H9 (cell line): ENCODE data around the gene KCTD4. TPM values are rescaled to one million over a fixed set of nuclear protein-coding genes. Genes with fewer than 3 reads are reported as not detected.

Source experiments
- DNase-seq: peaks from one replicate; pipeline ENCODE4 v3.0.0-alpha.2; 2017
- H2AFZ ChIP-seq: one replicate; pipeline ENCODE4 v1.6.1; 2013; ENCODE audit warnings: mild to moderate bottlenecking, low read length, control low read depth, moderate library complexity
- H2AK5ac ChIP-seq: 2 replicates; pipeline ENCODE4 v1.6.1; 2013; ENCODE audit warnings: low read length, control low read depth, mixed read lengths; ENCODE audit not compliant: insufficient read length
- H2BK120ac ChIP-seq: one replicate; pipeline ENCODE4 v1.6.1; 2013; ENCODE audit warnings: low read depth, mild to moderate bottlenecking, low read length, control low read depth, inconsistent platforms; ENCODE audit not compliant: poor library complexity, severe bottlenecking
- H2BK12ac ChIP-seq: 2 replicates; pipeline ENCODE4 v1.6.1; 2013; ENCODE audit warnings: low read length, control low read depth, mixed read lengths, low read depth; ENCODE audit not compliant: insufficient read length
- H2BK15ac ChIP-seq: 2 replicates; pipeline ENCODE4 v1.6.1; 2013; ENCODE audit warnings: low read depth, low read length, control low read depth
- H2BK20ac ChIP-seq: one replicate; pipeline ENCODE4 v1.6.1; 2013; ENCODE audit warnings: low read depth, mild to moderate bottlenecking, low read length, control low read depth, inconsistent platforms; ENCODE audit not compliant: poor library complexity, severe bottlenecking
- H2BK5ac ChIP-seq: 2 replicates; pipeline ENCODE4 v1.6.1; 2013; ENCODE audit warnings: low read length, control low read depth, mixed read lengths; ENCODE audit not compliant: insufficient read length
- H3K14ac ChIP-seq: 2 replicates; pipeline ENCODE4 v1.6.1; 2013; ENCODE audit warnings: low read length, control low read depth; ENCODE audit not compliant: insufficient read depth
- H3K18ac ChIP-seq: 2 replicates; pipeline ENCODE4 v1.6.1; 2013; ENCODE audit warnings: low read depth, mild to moderate bottlenecking, mixed read lengths, low read length, control low read depth; ENCODE audit not compliant: insufficient read length
- H3K23ac ChIP-seq: 2 replicates; pipeline ENCODE4 v1.6.1; 2013; ENCODE audit warnings: low read length, control low read depth, mixed read lengths, low read depth; ENCODE audit not compliant: insufficient read length
- H3K23me2 ChIP-seq: 2 replicates; pipeline ENCODE4 v1.6.1; 2013; ENCODE audit warnings: low read depth, mild to moderate bottlenecking, mixed read lengths, low read length, control low read depth; ENCODE audit not compliant: insufficient read length, poor library complexity, severe bottlenecking
- H3K27ac ChIP-seq: 2 replicates; pipeline ENCODE4 v1.5.1; 2013; ENCODE audit warnings: low read length, control low read depth, mixed read lengths, low read depth; ENCODE audit not compliant: insufficient read length
- H3K27me3 ChIP-seq: 2 replicates; pipeline ENCODE4 v1.6.1; 2013; ENCODE audit warnings: low read length, control low read depth, inconsistent platforms; ENCODE audit not compliant: insufficient read depth
- H3K4ac ChIP-seq: 2 replicates; pipeline ENCODE4 v1.6.1; 2013; ENCODE audit warnings: low read depth, mild to moderate bottlenecking, control low read depth, inconsistent platforms, low read length, moderate library complexity
- H3K4me1 ChIP-seq: 2 replicates; pipeline ENCODE4 v1.6.1; 2013; ENCODE audit warnings: low read length, control low read depth, inconsistent platforms; ENCODE audit not compliant: insufficient read depth
- H3K4me2 ChIP-seq: 2 replicates; pipeline ENCODE4 v1.6.1; 2013; ENCODE audit warnings: low read length, control low read depth, mixed read lengths; ENCODE audit not compliant: insufficient read length, insufficient read depth
- H3K56ac ChIP-seq: 2 replicates; pipeline ENCODE4 v1.6.1; 2013; ENCODE audit warnings: low read depth, mild to moderate bottlenecking, mixed read lengths, low read length, control low read depth; ENCODE audit not compliant: insufficient read length
- H3K79me1 ChIP-seq: 2 replicates; pipeline ENCODE4 v1.6.1; 2013; ENCODE audit warnings: low read depth, mild to moderate bottlenecking, moderate library complexity, low read length, control low read depth, inconsistent platforms; ENCODE audit not compliant: insufficient read depth, poor library complexity, severe bottlenecking
- H3K79me2 ChIP-seq: 2 replicates; pipeline ENCODE4 v1.6.1; 2013; ENCODE audit warnings: low read length, control low read depth, inconsistent platforms; ENCODE audit not compliant: insufficient read depth
- H3K9ac ChIP-seq: 2 replicates; pipeline ENCODE4 v1.6.1; 2013; ENCODE audit warnings: low read length, control low read depth, mixed read lengths; ENCODE audit not compliant: insufficient read length; ENCODE audit errors: extremely low read depth
- H3K9me3 ChIP-seq: one replicate; pipeline ENCODE4 v1.6.1; 2013; ENCODE audit warnings: low read depth, low read length, inconsistent platforms; ENCODE audit not compliant: control insufficient read depth
- H3T11ph ChIP-seq: one replicate; pipeline ENCODE4 v1.6.1; 2013; ENCODE audit warnings: mild to moderate bottlenecking, low read length, control low read depth, inconsistent platforms
- H4K20me1 ChIP-seq: one replicate; pipeline ENCODE4 v1.6.1; 2013; ENCODE audit not compliant: control insufficient read depth, insufficient read length, insufficient read depth
- H4K5ac ChIP-seq: 2 replicates; pipeline ENCODE4 v1.6.1; 2013; ENCODE audit warnings: low read depth, mild to moderate bottlenecking, mixed read lengths, low read length, control low read depth; ENCODE audit not compliant: insufficient read length
- H4K8ac ChIP-seq: replicated peaks from 2 replicates; pipeline ENCODE4 v1.6.1; 2013; ENCODE audit warnings: low read length, control low read depth, mixed read lengths, low read depth; ENCODE audit not compliant: insufficient read length
- H4K91ac ChIP-seq: 2 replicates; pipeline ENCODE4 v1.6.1; 2013; ENCODE audit warnings: low read depth, mild to moderate bottlenecking, moderate library complexity, mixed read lengths, low read length, control low read depth; ENCODE audit not compliant: insufficient read length
- H3K27ac Mint-ChIP-seq, 3 experiments: 2 replicates in 2 of 3; 3 replicates in 1 of 3; pipeline ENCODE4 v1.8.0; 2020 to 2021; ENCODE audit warnings: mixed read lengths in 3 of 3, mild to moderate bottlenecking in 1 of 3, moderate library complexity in 1 of 3
- H3K27me3 Mint-ChIP-seq: 2 replicates; pipeline ENCODE4 v1.8.0; 2021; ENCODE audit warnings: low read depth, mild to moderate bottlenecking, moderate library complexity, mixed read lengths
- H3K36me3 Mint-ChIP-seq, 3 experiments: 2 replicates in 2 of 3; 3 replicates in 1 of 3; pipeline ENCODE4 v1.8.0; 2020 to 2021; ENCODE audit warnings: low read depth in 3 of 3, mixed read lengths in 3 of 3; ENCODE audit not compliant: insufficient read depth in 1 of 3
- H3K4me1 Mint-ChIP-seq, 2 experiments: 2 replicates each; pipeline ENCODE4 v1.8.0; 2020; ENCODE audit warnings: mixed read lengths in 2 of 2
- H3K4me3 Mint-ChIP-seq, 2 experiments: 2 replicates in 1 of 2; 3 replicates in 1 of 2; pipeline ENCODE4 v1.8.0; 2020 to 2021; ENCODE audit warnings: mild to moderate bottlenecking in 2 of 2, mixed read lengths in 2 of 2, moderate library complexity in 1 of 2
- H3K9me3 Mint-ChIP-seq, 2 experiments: 2 replicates in 1 of 2; 3 replicates in 1 of 2; pipeline ENCODE4 v1.8.0; 2020; ENCODE audit warnings: mild to moderate bottlenecking in 2 of 2, mixed read lengths in 2 of 2, moderate library complexity in 1 of 2
- WGBS: extraction: QIAGEN DNeasy Blood & Tissue Kit; methylation state at CpG from one replicate; pipeline ENCODE4 v1.1.7; 2013; ENCODE audit warnings: missing lambda C conversion rate, low lambda C conversion rate, mixed read lengths; ENCODE audit not compliant: insufficient read length; ENCODE audit errors: extremely low coverage; 5-methylcytosine and 5-hydroxymethylcytosine counted together
- total RNA-seq: library from RNA; stranded (reverse); gene quantifications from 2 replicates; pipeline ENCODE4 v1.2.1, GENCODE V29; 2021
- TF ChIP-seq, protein P1 (sequence below): fragments of 200-600 bp; sonication (generic); conservative IDR thresholded peaks from 3 replicates; pipeline ENCODE4 v1.8.0; 2021; ENCODE audit warnings: antibody characterized with exemption, mild to moderate bottlenecking

KCTD4 gene
- total RNA-seq, 1 experiment from 2014 or later: not detected

DNA sequence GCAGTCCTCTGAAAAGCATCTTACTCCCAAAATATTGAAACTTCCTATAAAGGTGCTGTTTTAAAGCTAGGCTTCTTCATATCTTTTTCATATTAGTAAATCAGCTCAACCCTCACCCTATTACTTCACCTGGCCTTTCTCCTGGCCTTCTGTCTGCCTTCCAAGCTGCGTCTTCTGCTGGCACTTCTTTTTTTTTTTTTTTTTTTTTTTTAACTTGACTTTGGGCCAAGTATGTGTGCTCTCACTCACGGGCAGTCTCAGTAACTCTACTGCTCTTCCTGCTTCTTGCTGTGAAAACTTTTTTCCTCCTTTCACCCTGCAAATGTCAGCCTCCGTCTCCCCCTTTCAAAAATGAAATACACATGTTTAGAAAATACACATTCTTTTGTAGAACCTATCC is 41.2 kb upstream of the KCTD4 start:
- Histone ChIP-seq H3K27ac (no peak overlapping the region), H3K9ac (no peak overlapping the region), H4K20me1 (no peaks in the 10 kb centered on the region), H3K23me2 (no peaks in the 10 kb centered on the region), H2AK5ac (no peak overlapping the region), H3K56ac (no peak overlapping the region), H2BK15ac (no peak overlapping the region), H3K4me2 (no peak overlapping the region), H3K23ac (no peak overlapping the region), H3K27me3 (no peaks in the 10 kb centered on the region), H3K14ac (no peak overlapping the region), H2BK5ac (no peak overlapping the region), H2BK20ac (no peak overlapping the region), H4K5ac (no peak overlapping the region), H3K4ac (no peak overlapping the region), H3K9me3 (no peaks in the 10 kb centered on the region), H4K91ac (no peak overlapping the region), H3K18ac (no peak overlapping the region), H4K8ac (no peak overlapping the region), H3K79me2 (no peaks in the 10 kb centered on the region; the same call in 1 of the 2 replicates), H2BK12ac (no peak overlapping the region), H3K4me1 (no peaks in the 10 kb centered on the region), H3T11ph (no peak overlapping the region), H3K79me1 (peaks cover 3% of the 10 kb centered on the region), H2BK120ac (no peak overlapping the region), H2AFZ (no peak overlapping the region)
- Mint-ChIP-seq H3K27ac (peak overlapping the region in 2 of 3 experiments; percentile 16 to 32; a peak in 2 of 7 replicates), H3K9me3 (peaks cover 0 to 2% of the 10 kb centered on the region in 2 experiments; a peak in 1 of 5 replicates), H3K27me3 (no peaks in the 10 kb centered on the region), H3K4me3 (no peak overlapping the region), H3K36me3 (peaks cover 0 to 4% (median 0%) of the 10 kb centered on the region in 3 experiments; a peak in 2 of 7 replicates), H3K4me1 (peaks cover 9 to 10% of the 10 kb centered on the region in 2 experiments)
- TF ChIP-seq, protein P1, sequence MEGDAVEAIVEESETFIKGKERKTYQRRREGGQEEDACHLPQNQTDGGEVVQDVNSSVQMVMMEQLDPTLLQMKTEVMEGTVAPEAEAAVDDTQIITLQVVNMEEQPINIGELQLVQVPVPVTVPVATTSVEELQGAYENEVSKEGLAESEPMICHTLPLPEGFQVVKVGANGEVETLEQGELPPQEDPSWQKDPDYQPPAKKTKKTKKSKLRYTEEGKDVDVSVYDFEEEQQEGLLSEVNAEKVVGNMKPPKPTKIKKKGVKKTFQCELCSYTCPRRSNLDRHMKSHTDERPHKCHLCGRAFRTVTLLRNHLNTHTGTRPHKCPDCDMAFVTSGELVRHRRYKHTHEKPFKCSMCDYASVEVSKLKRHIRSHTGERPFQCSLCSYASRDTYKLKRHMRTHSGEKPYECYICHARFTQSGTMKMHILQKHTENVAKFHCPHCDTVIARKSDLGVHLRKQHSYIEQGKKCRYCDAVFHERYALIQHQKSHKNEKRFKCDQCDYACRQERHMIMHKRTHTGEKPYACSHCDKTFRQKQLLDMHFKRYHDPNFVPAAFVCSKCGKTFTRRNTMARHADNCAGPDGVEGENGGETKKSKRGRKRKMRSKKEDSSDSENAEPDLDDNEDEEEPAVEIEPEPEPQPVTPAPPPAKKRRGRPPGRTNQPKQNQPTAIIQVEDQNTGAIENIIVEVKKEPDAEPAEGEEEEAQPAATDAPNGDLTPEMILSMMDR: no peak
- DNase-seq: no peak
- WGBS: no CpG with 5 or more reads among the region's 3 CpGs
